ENCODE data around the gene GHRH.
A peak's percentile ranks its signal among the peaks of the same experiment; 100 is the strongest.

GHRH gene, protein sequence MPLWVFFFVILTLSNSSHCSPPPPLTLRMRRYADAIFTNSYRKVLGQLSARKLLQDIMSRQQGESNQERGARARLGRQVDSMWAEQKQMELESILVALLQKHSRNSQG

GRCh38 chr20:37261714-37262113 lies at the start of gene GHRH:
Gene GHRH, minus strand, starts transcription at chr20:37261814. Its CDS starts 4,925 bp downstream, at chr20:37256889.
- no peak for DNase-seq

DNA sequence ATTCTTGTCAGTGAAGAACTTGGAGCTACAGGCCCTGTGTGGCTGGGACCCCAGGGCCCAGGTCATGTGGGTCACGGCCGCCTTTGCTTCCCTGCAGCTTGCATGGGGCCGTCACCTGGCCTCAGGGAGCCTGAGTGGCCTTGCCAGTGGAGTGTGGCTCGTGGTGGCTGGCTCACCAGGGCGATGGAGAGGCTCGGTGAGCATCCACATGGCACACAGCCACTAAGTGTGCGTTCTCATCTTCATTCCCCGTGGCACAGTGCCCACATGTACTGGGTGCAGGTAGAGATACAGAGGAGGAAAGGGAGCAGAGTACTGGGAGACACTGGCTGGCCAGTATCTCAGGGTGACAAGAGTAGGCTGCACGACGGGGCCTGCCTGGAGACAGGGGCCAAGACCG lies 49.3 kb upstream of the GHRH start:
- DNase-seq = no peak

- peak; percentile 56 for DNase-seq
These were observed 48.4 kb upstream of the GHRH start for GRCh38 chr20:37309936-37310590.

- DNase-seq = no peak
These were observed 47.7 kb upstream of the GHRH start for GRCh38 chr20:37309290-37309689.

- no peak for DNase-seq
These were observed 46.8 kb upstream of the GHRH start for GRCh38 chr20:37308086-37309050.

GRCh38 chr20:37305839-37306238 lies 44.2 kb upstream of the GHRH start:
- no peak for DNase-seq

DNA sequence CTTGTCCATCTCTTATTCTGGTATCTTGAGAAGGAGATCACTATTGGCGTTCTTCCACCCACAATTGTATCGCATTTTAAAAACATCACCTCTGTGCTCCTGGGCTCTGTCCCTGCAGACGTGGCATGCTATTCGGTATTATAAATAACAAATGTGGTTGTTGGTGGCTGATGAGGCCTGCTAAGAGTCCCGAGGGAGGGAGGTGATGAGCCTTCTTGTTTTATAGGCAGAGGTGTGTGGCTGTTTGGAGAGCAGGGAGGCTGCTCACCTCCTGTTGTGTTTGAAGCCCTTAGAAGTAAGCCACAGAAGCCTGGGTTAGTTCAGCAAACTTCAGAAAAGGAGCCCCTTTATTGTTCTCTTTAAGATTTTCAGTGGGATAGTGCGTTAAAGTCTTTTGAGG lies 43.5 kb upstream of the GHRH start:
- no peak for DNase-seq

DNA sequence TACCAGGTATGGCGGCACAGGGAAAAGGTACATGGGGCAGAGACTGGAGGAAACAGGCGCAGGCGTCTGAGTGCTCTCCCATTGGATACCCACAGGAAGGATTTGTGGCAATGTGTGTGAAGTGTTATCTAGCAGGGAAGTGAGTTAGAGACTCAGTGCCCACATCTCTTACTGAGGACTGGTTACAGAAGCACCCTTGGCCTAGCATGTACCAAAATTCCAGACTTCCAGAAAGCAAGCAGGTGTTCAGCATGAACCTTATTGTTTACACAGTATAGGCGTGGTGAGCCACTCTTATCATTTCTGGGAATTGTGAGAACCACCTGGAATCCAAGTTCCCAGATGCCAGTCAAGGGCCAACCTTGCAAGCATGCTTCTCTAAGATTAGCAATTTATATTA lies 42.0 kb upstream of the GHRH start:
- no peak for DNase-seq

GRCh38 chr20:37302981-37303380 lies 41.4 kb upstream of the GHRH start:
- no peak for DNase-seq

DNA sequence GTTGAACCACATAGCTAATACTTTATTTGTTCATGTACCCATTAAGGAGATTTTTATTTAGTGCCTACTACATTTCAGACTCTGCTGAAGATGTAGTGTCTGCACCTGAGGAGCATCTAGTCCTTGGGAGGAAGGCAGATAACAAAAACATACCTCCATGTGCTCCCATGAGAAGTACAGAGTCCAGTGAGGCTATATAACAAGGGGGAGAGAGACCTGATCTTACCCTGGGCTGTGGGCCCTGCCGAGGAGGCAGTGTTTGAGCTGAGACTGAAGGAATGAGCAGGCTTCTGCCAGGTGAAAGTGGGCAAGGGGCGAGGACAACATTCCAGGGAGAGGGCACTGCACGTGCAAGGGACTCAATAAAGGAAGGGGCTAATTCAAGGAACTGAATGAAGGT lies 39.9 kb upstream of the GHRH start:
- no peak for DNase-seq

DNA sequence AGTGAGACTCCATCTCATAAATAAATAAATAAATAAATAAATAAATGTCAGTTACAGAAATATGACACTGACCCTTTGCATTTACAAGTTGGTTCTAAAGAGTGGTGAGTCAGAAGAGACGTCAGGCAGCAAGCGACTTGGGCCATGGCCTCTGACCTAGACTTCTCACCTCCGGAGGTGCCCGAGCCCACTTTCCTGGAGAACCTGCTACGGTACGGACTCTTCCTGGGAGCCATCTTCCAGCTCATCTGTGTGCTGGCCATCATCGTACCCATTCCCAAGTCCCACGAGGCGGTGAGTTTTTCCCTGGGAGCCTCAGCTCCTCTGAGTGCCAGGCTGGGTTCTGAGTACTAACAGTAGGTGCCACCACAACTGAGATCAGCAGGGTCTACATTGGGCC lies 39.5 kb upstream of the GHRH start:
- DNase-seq = no peak

DNA sequence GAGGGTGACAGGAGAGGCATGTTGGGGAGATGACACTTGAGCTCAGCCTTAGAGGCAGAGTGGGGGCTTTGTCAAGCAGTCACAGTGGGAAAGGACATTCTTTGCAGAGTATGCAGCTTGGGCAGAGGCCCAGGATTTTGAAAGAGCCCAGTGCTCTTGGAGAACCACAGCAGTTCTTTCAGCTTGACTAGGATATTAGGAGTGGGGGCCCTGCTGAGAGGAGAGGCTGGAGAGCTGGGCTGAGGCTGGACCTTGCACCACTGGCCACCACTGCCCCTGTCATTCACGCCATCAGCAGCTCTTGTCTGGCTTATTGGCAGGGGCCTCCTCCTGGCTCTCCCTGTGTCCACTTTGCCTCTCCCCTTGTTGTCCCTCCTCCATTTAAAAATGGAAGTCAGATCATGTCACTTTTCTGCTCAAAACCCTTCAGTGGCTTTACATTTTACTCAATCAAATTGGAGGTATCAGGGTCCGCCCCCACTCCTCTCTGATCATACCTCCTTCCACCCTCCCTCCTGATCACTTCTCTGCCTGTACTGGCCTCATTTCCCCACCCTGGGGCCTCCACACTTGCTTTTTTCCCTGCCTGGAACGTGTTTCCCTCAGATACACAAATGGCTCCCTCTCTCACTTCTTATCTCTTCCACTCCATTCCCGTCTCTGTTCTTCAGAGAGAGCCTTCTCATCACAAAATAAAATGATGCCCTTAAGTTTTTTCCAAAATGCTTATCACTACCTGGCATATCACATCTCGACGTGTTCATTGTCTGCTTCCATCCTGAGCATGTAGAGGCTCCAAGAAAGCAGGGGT lies 38.3 kb upstream of the GHRH start:
- no peak for DNase-seq

- DNase-seq = no peak
These were observed 36.8 kb upstream of the GHRH start for GRCh38 chr20:37298190-37298939.

GRCh38 chr20:37297066-37297736 lies 35.6 kb upstream of the GHRH start:
- no peak for DNase-seq

DNA sequence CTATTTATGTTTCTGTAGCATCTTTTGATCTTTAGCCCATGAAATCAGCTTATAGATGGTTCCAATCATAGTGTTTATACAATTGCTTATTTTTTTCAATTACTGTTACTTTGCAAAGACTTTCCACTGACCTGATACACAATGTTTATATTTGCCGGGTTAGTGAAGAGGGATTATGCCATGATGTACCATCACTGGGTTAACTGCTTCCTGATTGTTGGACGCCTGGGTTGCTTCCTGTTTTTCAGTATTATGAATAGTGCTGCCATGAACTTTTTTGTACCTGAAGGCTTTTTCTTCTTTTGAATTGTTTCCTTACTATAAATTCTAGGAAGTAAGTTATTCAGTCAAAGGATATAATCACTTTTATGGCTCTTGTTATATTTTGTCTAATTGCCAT lies 34.8 kb upstream of the GHRH start:
- no peak for DNase-seq

DNA sequence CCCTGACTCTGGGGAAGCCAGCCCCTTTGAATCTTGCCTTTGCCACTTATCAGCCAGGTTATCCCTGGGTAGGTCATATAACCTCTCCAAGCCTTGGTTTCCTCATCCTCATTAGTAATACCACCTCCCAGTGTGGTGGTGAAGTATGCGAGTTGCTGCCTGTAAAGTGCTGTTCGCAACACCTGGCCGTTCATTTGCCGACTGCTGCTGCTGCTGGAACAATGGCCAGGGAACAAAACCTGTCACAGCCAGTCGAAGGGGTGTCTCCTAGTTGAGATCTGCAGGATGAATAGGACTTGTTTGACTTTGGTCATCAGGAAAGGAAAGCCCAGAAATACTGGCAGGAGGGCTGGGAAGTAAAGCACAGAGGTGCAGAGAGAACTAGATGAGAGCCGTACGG lies 34.0 kb upstream of the GHRH start:
- no peak for DNase-seq

GRCh38 chr20:37295001-37295400 lies 33.4 kb upstream of the GHRH start:
- no peak for DNase-seq

DNA sequence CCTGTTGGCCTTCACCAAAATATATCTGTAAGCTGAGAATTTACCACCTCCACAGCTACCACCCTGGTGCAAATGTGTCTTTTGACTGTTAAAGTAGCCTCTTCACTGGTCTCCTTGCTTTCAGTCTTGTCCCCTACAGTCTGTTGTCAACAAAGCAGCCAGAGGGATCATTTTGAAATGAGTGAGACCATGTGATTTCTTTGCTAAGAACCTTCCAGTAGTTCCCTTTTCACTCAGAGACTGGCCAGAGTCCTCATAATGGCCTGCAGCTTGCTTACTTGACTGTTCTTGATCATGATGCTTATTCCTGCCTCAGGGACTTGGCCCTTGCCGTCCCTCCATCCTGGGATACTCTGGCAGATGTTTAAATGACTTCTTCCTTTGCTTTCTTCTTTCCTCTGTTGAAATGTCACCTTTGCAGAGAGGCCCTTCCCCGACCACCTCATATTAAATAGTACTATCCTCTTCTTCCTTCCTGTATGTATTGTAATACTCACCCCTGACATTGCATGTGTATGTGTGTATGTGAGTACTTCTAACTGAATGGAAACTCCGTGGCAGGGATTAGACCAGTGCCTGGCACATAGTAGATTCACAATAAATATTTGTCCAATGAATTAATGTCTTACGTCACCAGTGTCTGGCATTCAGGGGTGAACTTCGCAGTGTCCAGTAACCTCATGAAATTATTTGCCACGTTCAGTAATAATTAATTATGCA lies 32.8 kb upstream of the GHRH start:
- DNase-seq = no peak

DNA sequence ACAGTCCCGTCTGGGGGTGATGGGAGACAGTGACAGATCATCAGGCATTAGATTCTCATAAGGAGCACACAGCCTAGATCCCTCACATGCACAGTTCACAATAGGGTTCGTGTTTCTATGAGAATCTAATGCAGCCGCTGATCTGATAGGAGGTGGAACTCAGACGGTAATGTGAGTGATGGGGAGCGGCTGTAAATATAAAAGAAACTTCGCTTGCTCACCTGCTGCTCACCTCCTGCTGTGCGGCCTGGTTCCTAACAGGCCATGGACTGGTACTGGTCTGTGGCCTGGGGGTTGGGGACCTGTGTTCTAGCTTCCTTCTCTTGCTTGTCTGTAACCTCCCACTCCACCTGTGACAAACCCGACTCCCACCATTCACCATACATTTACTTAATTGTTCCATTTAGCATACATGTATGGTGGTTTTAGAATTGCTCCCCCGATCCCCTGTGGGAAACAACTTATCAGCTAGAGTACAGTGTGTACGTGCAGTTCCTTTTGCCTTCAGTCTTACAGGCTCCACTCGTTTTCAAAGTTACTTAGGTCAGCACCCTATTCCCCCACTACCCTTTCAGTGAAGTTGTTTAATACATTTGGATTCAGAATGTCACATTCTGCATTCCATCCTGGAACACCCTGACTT lies 31.8 kb upstream of the GHRH start:
- DNase-seq = no peak

GRCh38 chr20:37291724-37292126 lies 30.1 kb upstream of the GHRH start:
- no peak for DNase-seq
